NCI-H510A treated with DMSO at 0.1 percent for 48 hours (cell line): Measurements from ENCODE around the gene CCZ1B.
A peak's percentile ranks its signal among the peaks of the same experiment; 100 is the strongest.
"Not testable (repeated sequence)": the region's sequence is repeated elsewhere in the genome, so short reads cannot be mapped to it uniquely, and the experiment has no call there.

Experiments
- DNase-seq: peaks from one replicate; lab custom pipeline; 2025; lab: John Stamatoyannopoulos, UW

The CCZ1B gene

DNA sequence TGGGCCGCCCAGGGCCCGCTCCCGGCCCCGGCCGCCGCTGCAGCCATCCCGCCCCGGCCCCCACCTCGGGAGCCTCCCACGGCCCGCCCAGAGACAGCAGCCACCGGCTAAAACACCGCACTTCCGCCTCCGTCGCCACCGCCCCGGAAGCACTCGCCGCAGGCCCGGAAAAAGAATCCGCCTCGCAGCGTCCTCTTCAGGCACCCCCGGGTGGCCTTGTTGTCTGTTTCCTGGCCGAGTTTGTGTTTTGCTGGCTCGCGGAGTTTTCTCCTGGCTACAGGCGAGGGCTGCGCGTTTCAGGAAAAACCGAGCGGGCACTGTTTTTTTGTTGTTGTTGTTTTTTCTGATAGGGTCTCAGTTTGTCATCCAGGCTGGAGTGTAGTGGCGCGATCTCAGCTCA lies at the start of gene CCZ1B:
CCZ1B (minus strand) TSS at position 125 of the 400 bp plus-strand sequence; CDS start at position 47, 78 bp downstream.
- peak; percentile 47 for DNase-seq

DNA sequence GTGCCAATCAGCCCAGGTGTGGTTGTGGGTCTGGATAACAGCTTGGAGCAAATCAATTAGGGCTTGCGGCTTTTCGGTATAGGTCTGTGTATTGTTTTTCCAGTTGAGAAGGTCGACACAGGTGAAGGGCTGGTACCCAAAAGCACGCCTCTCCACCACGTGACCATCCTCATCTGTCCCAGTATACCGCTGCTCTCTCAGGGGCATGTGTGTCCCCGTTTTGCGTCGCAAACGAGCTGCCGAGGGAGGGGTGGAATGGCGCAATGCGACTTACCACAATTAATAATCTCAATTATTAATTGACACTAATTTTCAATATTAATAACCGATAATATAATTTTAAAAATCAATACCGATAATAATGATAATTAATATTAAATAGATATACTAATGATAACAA lies 48.9 kb upstream of the CCZ1B start:
- not testable (repeated sequence) for DNase-seq

DNA sequence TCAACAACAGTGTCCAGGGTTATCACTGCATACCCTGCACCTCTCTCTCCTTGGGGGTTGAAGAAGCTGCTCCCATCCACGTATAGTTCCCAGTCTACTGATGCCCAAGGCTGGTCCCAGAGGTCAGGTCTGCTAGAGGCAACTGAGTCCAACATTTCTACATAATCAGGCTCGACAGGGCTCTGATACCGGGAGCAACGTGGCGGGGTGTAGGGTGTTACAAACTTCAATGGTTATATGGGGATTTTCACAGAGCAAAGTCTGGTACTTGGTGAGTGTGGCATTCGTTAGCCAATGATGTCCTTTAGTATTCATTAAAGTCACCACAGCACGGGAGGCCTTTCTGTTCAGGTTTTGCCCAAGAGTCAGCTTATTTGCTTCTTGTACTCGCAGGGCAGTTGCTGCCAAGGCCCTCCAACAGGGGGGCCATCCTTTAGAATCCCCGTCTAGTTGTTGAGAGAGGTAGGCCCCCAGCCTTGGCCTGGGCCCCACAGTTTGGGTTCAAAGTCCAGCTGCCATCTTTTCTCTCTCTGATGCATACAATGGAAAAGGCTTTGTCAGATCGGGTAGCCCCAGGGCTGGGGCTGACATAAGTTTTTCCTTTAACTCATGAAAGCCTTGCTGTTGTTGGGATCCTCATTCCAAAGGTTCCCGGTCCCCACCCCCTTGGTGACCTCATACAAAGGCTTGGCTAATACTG lies 46.3 kb upstream of the CCZ1B start:
- DNase-seq, result not testable (repeated sequence)

DNA sequence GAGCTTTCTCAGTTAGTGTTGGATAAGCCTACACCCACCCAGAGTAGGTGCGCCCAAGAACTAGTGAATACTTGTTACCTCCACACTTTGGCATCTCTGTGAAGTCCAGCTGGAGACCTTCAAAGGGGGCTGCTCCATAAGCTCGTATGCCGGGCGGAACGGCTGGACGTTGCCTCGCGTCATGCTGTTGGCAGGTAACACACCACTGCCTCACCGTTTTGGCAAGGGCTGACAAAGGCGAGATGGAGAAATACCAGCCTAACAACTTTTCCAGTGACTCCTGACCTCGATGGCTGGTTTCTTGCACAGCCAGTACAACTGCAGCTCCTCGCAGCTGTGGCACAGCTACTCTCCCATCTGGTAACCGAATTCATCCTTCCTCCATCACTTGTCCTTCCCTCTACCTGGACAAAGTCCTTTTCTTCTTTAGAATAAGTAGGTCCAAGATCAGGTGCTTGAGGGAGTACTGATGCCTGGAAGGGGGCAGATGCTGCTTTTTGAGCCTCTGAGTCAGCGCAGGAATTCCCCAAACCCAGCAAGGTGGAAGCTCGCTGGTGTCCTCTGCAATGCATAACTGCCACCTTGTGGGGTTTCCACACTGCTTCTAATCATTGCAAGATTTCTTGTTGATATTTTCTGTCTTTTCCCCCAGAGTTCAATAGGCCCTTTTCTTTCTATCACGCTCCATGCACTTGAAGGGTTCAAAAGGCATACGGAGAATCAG lies 45.5 kb upstream of the CCZ1B start:
- not testable (repeated sequence) for DNase-seq

DNA sequence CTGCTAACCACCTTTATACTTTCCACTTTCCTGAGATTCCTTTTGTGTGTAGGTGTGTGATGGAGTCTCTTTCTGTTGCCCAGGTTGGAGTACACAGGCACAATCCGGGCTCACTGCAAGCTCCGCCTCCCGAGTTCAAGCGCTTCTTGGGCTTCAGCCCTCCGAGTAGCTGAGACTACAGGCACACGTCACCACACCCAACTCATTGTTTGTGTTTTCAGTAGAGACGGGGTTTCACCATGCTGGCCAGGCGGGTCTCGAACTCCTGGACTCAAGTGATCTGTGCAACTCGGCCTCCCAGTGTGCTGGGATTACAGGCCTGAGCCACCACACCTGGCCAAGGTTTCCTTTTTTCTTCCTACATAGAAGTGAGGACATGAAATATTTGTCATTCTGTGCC lies 38.7 kb upstream of the CCZ1B start:
- DNase-seq, result not testable (repeated sequence)

DNA sequence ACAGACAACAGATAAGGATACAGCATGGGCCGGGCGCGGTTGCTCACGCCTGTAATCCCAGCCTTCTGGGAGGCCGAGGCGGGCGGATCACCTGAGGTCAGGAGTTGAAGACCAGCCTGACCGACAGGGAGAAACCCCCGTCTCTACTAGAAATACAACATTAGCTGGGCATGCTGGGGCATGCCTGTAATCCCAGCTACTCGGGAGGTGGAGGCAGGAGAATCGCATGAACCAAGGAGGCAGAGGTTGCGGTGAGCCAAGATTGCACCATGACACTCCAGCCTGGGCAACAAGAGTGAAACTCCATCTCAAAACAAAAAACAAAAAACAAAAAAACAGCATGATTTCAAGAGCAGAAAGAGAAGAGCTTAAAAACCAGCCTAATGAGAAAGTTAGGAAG lies 38.1 kb upstream of the CCZ1B start:
- DNase-seq, result not testable (repeated sequence)

DNA sequence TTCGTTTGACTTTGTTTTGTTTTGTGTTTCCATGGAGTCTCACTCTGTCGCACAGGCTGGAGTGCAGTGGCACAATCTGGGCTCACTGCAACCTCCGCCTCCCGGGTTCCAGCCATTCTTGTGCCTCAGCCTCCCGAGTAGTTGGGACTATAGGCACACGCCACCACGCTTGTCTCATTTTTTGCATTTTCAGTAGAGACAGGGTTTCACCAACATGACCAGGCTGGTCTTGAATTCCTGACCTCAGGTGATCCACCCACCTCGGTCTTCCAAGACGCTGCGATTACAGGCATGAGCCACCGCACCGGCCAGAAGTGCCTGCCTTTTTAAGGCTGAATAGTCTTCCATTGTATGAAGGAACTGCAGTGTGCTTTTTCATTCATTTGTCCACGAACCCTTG lies 36.8 kb upstream of the CCZ1B start:
- not testable (repeated sequence) for DNase-seq

DNA sequence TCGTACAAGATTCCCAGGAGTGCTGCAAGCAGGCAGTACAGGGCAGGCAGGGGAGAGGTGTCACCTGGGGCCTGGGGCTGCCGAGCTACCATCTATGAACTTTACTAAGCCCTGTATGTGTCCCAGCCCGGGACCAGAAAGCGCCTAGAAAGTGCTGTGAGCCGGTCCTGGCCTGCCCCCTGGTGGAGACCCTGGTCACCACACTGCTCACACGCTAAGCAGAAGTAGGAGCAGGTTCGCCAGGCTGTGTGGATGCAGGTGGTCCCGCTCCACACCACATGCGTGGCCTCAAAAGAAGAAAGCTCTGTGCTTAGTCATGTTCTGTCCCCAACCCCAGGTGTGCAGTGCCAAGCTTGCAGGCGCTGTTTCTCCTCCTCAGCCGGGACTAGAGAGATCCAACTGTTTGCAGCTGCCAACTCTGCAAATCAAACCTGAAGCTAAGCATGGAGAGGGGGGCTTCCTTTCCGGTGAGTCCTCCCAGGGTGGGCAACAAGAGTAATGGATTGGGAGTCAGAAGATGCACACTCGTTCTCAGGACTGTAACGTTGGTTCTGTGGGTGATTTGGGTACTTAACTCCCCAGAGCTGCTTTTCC lies 31.7 kb upstream of the CCZ1B start:
- DNase-seq, result peak; percentile 9

DNA sequence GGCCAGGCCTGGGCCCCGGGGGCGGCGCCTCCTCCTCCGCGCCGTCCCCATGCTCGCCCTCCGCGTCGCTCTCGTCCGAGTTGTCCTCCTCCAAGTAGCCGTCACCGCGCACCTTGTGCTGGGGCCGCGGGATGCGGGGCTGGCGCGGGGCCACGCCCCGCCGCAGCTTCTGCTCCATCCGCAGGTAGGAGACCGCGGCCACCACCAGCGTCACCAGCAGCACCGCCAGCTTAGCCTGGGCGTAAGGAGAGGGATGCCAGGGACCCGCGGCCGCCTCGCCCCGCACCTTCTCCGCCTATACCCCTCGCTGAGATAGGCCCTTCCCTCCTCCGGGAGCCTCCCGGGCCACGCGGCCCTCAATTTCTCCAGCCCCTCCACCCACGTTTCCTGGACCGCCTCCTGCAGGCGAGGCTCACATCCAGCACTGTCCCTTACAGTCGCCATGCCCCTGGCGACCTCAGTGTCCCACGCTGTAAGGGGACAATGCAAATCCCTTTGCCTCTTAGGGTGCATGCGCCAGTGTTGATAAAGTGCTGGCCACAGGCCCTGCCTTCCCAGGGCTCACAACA lies 29.6 kb upstream of the CCZ1B start:
- DNase-seq, result not testable (repeated sequence)

DNA sequence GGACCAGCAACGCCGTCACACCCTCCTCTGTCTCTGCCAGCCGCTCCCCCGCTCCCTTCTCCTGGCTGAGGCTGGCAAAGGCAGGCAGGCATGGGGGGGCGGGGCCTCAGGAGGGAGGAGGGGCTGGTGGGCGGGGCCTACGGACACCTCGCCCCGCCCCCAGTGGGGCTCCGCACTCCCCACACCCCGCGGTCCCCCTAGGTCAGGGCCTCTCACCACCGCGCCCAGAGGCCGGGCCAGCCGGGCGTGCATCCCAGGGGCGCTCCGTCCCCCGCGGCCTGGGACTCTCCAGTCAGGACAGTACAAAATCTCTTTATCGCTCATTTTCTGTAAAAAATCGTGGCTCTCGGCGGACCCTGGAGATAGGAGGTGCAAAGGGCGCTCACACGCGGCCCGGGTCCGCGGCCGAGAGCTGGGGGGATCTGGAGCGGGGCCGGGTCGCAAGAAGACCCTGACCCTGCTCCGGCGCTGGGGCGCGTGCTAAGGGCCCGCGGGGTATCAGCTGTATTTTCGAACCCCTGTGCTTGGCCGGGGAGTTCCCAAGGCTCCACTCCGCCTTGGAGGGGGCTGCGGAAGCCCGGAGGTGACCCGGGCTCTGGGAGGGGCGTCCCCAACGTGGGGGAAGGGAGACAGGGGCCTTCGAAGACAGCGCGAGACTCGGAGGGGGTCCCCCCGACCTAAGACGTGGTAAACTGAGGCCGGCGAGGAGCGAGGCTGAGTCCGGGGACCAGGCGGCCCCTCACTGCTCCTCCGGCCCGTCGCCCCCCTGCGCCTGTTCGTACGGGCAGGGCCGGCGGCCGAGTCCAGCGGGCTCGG lies 28.9 kb upstream of the CCZ1B start:
- DNase-seq, result not testable (repeated sequence)

DNA sequence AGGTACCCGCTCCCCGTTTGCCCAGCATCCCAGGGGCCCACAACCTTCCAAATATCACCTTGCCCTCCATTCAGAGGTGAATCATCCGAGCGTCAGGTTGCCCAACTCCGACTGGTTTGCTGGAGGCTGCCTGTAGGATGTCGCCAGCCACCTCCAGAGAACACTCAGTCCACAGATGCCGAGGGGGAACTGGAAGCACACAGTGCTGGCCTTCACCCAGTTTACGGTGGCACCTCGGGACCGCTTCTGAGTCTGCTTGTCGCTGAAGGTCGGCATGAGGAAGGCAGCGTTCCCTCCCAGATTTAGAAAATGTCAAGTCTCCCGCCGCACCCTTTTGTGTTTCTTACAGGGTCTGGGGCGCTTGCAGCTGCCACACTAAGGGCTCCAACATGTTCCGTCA lies 27.6 kb upstream of the CCZ1B start:
- not testable (repeated sequence) for DNase-seq

DNA sequence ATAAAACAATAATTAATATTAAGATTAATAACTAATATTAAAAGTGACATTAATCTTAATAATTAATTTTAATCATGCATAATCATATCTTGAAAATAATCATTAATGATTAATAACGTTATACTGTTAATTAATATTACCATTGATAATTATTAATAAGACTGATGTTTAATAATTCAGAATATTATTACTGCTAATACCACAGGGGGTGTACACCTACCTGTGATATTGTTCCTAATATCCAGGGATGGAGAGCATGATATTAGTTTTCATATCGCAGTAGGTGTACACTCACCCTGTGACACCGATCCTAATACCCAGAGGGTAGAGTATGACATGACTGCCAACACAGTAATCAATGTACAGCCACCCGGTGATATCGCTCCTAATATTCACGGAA lies 23.1 kb upstream of the CCZ1B start:
- DNase-seq, result not testable (repeated sequence)

DNA sequence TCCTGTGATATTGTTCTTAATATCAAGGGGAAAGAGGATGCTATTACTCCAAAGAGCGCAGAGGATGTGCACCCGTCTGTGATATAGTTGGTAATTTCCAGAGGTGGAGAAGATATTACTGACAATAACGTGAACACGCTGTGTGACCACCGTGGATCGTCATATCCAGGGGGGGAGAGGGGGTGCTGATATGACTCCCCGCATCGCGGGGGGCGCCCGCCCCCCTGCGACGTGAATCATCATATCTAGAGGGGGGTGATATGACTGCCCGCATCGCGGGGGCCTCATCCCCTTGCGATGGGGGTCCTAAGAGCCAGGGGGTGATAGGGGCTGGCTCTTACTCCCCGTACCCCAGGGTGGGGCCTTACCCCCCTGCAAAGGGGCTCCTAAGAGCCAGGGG lies 21.7 kb upstream of the CCZ1B start:
- not testable (repeated sequence) for DNase-seq

DNA sequence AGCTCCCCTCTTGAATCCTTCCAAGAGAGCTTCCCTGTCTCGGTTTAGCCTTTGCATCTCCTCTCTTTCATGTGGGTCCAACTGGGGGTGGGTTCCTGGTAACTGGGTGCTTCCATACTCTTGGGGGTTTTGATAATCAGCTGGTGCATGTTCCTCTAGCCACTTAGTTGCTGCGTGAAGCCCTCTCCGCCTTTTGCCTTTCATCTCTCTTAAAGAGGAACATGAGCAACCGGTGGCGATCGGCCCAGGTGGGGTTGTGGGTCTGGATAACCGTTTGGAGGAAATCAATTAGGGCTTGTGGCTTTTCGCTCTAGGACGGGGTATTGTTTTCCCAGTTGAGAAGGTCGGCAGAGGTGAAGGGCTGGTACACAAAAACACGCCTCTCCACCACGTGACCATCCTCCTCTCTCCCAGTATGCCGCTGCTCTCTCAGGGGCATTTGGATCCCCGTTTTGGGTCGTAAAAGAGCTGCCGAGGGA lies 19.9 kb upstream of the CCZ1B start:
- not testable (repeated sequence) for DNase-seq

DNA sequence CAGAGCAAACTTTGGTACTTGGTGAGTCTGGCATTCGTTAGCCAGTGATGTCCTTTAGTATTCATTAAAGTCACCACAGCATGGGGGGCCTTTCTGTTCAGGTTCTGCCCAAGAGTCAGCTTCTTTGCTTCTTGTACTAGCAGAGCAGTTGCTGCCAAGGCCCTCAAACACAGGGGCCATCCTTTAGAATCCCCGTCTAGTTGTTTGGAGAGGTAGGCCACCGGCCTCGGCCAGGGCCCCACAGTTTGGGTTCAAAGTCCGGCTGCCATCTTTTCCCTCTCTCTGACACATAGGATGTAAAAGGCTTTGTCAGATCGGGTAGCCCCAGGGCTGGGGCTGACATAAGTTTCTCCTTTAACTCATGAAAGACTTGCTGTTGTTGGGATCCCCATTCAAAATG lies 17.6 kb upstream of the CCZ1B start:
- DNase-seq, result not testable (repeated sequence)

DNA sequence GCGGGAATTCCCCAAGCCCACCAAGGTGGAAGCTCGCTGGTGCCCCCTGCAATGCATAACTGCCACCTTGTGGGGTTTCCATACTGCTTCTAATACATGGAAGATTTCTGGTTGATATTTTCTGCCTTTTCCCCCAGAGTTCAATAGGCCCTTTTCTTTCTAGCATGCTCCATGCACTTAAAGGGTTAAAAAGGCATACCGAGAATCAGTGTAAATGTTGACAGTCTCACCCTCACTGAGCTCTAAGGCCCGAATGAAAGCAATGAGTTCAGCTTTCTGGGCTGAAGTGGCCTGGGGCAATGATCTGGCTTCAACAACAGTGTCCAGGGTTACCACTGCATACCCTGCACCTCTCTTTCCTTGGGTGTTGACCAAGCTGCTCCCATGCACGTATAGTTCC lies 17.0 kb upstream of the CCZ1B start:
- DNase-seq, result not testable (repeated sequence)

DNA sequence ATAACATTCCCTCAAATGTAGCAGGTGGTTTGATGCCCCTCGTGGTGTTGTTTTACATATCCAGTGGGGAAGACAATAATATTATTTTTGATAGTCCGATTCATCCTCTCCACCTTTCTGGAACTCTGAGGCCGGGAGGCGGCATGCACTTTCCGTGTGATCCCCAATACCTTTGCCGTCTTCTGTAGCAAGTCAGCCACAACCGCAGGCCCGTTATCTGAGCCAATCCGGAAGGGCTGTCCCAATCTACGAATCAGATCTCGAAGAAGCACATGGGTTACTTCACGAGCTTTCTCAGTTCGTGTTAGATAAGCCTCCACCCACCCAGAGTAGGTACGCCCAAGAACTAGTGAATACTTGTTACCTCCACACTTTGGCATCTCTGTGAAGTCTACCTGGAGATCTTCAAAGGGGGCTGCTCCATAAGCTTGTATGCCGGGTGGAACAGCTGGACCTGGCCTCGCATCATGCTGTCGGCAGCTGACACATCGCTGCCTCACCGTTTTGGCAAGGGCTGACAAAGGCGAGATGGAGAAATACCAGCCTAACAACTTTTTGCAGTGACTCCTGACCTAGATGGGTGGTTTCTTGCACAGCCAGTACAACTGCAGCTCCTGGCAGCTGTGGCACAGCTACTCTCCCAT lies 16.3 kb upstream of the CCZ1B start:
- not testable (repeated sequence) for DNase-seq

DNA sequence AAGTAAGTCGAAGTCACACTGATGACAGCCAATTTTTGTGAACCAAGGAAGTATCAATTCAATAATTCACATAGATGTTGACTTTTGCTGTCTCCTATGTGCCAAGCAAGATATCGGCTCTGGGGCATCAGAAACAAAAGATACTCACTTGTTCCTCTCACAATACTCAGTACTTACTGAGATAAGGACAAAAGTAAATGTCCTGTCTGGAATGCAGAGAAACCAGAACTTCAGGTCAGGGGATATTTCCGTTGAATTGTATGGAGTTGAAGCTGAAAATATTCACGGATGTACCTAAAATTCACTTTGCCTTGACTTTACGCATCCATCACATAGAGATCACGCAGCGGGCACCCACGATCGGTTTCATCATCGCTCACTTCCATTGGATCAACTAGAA lies 11.0 kb upstream of the CCZ1B start:
- not testable (repeated sequence) for DNase-seq

DNA sequence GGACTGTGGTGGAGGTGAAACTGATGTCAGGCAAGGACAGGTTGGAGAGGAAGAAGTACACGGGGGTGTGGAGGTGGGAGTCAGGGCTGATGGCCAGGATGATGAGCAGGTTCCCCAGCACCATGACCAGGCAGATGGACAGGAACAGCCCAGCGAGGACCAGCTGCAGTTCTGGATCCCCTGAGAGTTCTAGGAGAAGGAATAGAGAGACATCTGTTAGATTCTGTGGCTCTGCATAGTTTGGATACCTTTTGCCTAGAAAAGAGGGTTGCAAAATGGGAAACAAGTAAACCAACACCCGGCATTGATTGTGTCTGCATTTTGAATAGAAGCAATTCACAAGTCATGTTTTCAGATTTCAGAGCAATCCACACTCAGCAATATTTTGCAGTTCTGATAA lies 9.4 kb upstream of the CCZ1B start:
- DNase-seq, result not testable (repeated sequence)

DNA sequence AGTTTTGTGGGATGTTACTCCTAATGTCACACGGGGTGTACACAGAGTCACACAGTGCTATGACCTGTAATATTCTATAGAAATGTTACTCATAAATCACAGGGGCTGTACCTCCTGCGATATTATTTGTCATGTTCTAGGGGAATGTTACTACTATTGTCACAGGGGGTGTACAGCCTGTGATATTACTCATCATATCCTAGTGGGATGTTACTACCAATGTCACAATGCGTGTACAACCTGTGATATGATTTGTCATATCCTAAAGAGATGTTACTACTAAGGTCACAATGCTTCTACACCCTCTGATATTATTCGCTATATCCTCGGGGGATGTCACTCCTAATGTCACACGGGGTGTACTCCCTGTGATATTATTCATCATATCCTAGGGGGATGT lies 7.6 kb upstream of the CCZ1B start:
- no peak for DNase-seq
